Body of pancreas (tissue), 4 donors: ENCODE data around the gene FARS2. TPM values are rescaled to one million over a fixed set of nuclear protein-coding genes. Genes with fewer than 3 reads are reported as not detected.
"Not testable (repeated sequence)": the region's sequence is repeated elsewhere in the genome, so short reads cannot be mapped to it uniquely, and the experiment has no call there.

ENCODE experiments used
- ATAC-seq: fragments of 150-250 bp; one replicate; pipeline ENCODE4 v1.9.1; 2016
- DNase-seq, 4 donors: peaks; one replicate each; pipeline ENCODE4 v3.0.0-alpha.2; 2019
- H3K27ac ChIP-seq, 4 donors: fragments of 200-600 bp; sonication (generic); 1 replicate in 3 of 4; 2 replicates in 1 of 4; pipeline versions ENCODE4 v1.5.1 to v1.6.1; 2016 to 2019; ENCODE audit warnings: mild to moderate bottlenecking in 1 of 4, mixed read lengths in 1 of 4, moderate library complexity in 1 of 4
- H3K27me3 ChIP-seq, 2 donors: fragments of 200-600 bp; sonication (generic); one replicate each; pipeline ENCODE4 v1.6.0; 2016; ENCODE audit warnings: mild to moderate bottlenecking in 1 of 2
- H3K36me3 ChIP-seq, 2 donors: fragments of 200-600 bp; sonication (generic); replicated peaks in 1 of 2; 2 replicates each; pipeline ENCODE4 v1.5.1; 2016; ENCODE audit warnings: low read depth in 2 of 2; ENCODE audit not compliant: insufficient read depth in 1 of 2
- H3K4me1 ChIP-seq: fragments of 200-600 bp; sonication (generic); one replicate; pipeline ENCODE4 v1.6.0; 2016
- H3K4me3 ChIP-seq, 2 donors: fragments of 200-600 bp; sonication (generic); 1 replicate in 1 of 2; 2 replicates in 1 of 2; pipeline ENCODE4 v1.5.1; 2016 to 2019
- H3K9me3 ChIP-seq, 3 donors: fragments of 200-600 bp; sonication (generic); 1 replicate in 2 of 3; 2 replicates in 1 of 3; pipeline ENCODE4 v1.5.1; 2016
- POLR2A ChIP-seq, 3 donors: fragments of 450-650 bp; IDR thresholded peaks; one replicate each; pipeline ENCODE4 v1.6.1; 2016; ENCODE audit warnings: antibody characterized with exemption in 3 of 3, mild to moderate bottlenecking in 2 of 3
- WGBS, 2 donors: methylation state at CpG; one replicate each; pipeline ENCODE4 v1.1.5; 2017; 5-methylcytosine and 5-hydroxymethylcytosine counted together
- intact Hi-C: fragments of 100-400 bp; cut with DNase I; formaldehyde crosslinking; loops from one replicate; pipeline ENCODE4 v1.15.1; 2023
- total RNA-seq, 2 donors: library from RNA; depleted of rRNA; stranded (reverse); fragments of >200 nt; gene quantifications; one replicate each; pipeline ENCODE4 v1.1.0, GENCODE V29; 2016
- TF ChIP-seq, protein P1 (sequence below), 7 experiments: fragments of 450-650 bp in 4 of 7; fragments of 200-600 bp in 3 of 7; sonication (generic) in 3 of 7; IDR thresholded peaks; one replicate each; pipeline ENCODE4 v1.5.1; 2016 to 2019; ENCODE audit warnings: antibody characterized with exemption in 7 of 7

Gene FARS2
- total RNA-seq, 2 donors from 2014 or later = 6.5 to 9.6 TPM

DNA sequence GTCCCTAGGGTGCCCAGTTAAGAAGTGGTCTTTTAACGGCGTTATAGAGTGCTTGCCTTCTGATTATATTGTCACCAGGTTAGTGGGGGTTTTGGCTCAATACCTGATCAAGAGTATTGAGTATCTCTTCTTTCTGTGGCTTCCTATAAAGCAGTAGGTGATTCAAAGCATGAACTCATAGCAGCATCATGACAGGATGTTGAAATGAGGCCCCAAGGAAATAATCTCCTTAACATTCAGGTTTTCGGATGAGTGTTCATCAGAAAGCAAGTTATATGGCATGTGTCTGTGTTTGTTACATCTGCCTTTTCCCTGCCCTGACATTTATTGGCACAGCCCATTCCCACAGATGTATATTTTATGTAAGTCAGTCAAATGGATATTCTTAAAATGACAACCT lies 301.0 kb downstream of the FARS2 start:
- Histone ChIP-seq H3K36me3 (no peaks in the 10 kb centered on the region), H3K4me1 (no peaks in the 10 kb centered on the region), H3K27ac (no peak overlapping the region), H3K27me3 (no peaks in the 10 kb centered on the region), H3K4me3 (no peak overlapping the region), H3K9me3 (no peaks in the 10 kb centered on the region)
- ATAC-seq (no peak), DNase-seq (no peak)
- TF ChIP-seq, protein P1, sequence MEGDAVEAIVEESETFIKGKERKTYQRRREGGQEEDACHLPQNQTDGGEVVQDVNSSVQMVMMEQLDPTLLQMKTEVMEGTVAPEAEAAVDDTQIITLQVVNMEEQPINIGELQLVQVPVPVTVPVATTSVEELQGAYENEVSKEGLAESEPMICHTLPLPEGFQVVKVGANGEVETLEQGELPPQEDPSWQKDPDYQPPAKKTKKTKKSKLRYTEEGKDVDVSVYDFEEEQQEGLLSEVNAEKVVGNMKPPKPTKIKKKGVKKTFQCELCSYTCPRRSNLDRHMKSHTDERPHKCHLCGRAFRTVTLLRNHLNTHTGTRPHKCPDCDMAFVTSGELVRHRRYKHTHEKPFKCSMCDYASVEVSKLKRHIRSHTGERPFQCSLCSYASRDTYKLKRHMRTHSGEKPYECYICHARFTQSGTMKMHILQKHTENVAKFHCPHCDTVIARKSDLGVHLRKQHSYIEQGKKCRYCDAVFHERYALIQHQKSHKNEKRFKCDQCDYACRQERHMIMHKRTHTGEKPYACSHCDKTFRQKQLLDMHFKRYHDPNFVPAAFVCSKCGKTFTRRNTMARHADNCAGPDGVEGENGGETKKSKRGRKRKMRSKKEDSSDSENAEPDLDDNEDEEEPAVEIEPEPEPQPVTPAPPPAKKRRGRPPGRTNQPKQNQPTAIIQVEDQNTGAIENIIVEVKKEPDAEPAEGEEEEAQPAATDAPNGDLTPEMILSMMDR (IDR thresholded peaks at IDR 0.05) = no peak
- TF ChIP-seq POLR2A (IDR thresholded peaks at IDR 0.05) = no peak
- 65 to 84% methylated on average over 3 of the region's 3 CpGs for WGBS, 2 donors
- intact Hi-C loops = no loop called here

- Histone ChIP-seq H3K9me3 (no peaks in the 10 kb centered on the region), H3K36me3 (no peaks in the 10 kb centered on the region), H3K4me1 (no peaks in the 10 kb centered on the region), H3K27ac (no peak overlapping the region), H3K4me3 (no peak overlapping the region), H3K27me3 (no peaks in the 10 kb centered on the region)
- no peak for TF ChIP-seq POLR2A (IDR thresholded peaks at IDR 0.05)
- TF ChIP-seq, protein P1 (IDR thresholded peaks at IDR 0.05) = no peak
- WGBS, 2 donors = 83 to 84% methylated on average over 4 of the region's 4 CpGs
- intact Hi-C loops = no loop called here
- DNase-seq = no peak
- no peak for ATAC-seq
Observed at GRCh38 chr6:5563086-5563485, 301.8 kb downstream of the FARS2 start.

- intact Hi-C loops, H3K27me3 ChIP-seq, H3K4me3 ChIP-seq, H3K4me1 ChIP-seq, DNase-seq, H3K36me3 ChIP-seq, ATAC-seq, H3K9me3 ChIP-seq, H3K27ac ChIP-seq: not testable (repeated sequence)
- 78 to 85% methylated on average over 3 of the region's 3 CpGs for WGBS, 2 donors
Observed at GRCh38 chr6:5564746-5565145, 303.4 kb downstream of the FARS2 start.

- H3K27me3 ChIP-seq = no peaks in the 10 kb centered on the region
- no peak overlapping the region for H3K4me3 ChIP-seq
- TF ChIP-seq POLR2A (IDR thresholded peaks at IDR 0.05) = no peak
- TF ChIP-seq, protein P1 (IDR thresholded peaks at IDR 0.05) = no peak
- DNase-seq (no peak), ATAC-seq (no peak)
- H3K27ac ChIP-seq = no peak overlapping the region
- intact Hi-C loops = no loop called here
- no peaks in the 10 kb centered on the region for H3K4me1 ChIP-seq
- WGBS, 2 donors = 86 to 91% methylated on average over 3 of the region's 3 CpGs
- H3K36me3 ChIP-seq = no peaks in the 10 kb centered on the region
- H3K9me3 ChIP-seq = no peaks in the 10 kb centered on the region
Observed at GRCh38 chr6:5565971-5566370, 304.7 kb downstream of the FARS2 start.

DNA sequence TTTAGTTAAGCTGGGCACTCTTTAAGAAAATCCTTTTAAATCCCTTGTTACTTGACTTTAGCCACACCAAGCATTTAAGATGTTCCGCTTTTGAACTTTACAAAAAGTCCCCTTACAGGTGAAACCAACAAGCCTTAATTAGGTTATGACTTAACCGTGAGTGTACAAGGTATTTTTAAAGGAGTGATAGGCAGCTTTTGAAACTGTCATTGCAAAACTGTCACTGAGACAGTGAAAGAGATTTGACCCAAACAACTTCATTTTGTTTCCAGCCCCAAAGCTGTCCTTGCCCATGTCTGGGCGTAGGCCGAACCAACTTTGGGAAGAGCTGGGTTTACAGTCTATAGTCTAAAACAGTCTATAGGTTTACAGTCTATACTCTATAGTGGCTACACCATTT lies 305.4 kb downstream of the FARS2 start:
- H3K36me3 ChIP-seq = no peaks in the 10 kb centered on the region
- no peaks in the 10 kb centered on the region for H3K4me1 ChIP-seq
- no peak overlapping the region for H3K4me3 ChIP-seq
- DNase-seq (no peak), ATAC-seq (no peak)
- WGBS, 2 donors = 93 to 97% methylated on average over 4 of the region's 4 CpGs
- H3K9me3 ChIP-seq = no peaks in the 10 kb centered on the region
- intact Hi-C loops = no loop called here
- no peaks in the 10 kb centered on the region for H3K27me3 ChIP-seq
- TF ChIP-seq POLR2A (IDR thresholded peaks at IDR 0.05) = no peak
- TF ChIP-seq, protein P1 (IDR thresholded peaks at IDR 0.05) = no peak
- no peak overlapping the region for H3K27ac ChIP-seq
